ENCODE measurements around the gene TMEM89. TPM values are rescaled to one million over a fixed set of nuclear protein-coding genes. Genes with fewer than 3 reads are reported as not detected.
A peak's percentile ranks its signal among the peaks of the same experiment; 100 is the strongest.

Gene TMEM89
- total RNA-seq, 1 experiment from 2014 or later = 0.74 TPM

DNA sequence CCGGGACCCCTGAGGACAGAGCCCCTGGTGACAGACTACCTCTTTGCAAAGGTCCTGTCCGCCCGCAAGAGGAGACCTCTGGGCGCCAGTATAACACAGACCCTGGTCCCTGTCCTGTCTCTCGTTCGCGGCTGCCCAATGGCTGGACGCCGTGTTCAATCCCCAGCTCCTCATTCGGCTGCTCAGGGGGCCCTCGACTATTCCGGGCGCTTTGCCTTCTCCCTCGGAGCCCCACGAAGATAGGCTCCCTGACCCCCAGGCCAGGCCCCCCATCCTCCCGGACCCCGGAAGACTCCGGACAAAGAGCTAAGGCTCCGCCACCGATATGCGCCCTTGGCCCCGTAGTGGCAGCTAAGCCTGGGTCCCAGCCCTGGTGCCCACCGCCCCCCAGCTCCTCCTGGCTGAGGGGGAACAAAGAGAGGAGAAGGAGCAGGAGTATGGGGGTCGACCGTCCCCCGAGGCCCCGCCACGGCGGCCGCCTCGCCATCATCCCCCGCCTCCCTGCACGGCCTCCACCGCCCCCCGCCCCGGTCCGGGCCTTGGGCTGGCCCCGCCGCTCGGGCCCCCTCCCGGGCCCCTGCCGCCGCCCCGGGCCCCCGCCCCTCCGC is 40.7 kb upstream of the TMEM89 start:
- H3K9me3 Mint-ChIP-seq = peaks cover 2 to 3% of the 10 kb centered on the region in 2 experiments; a peak in 2 of 5 replicates
- Histone ChIP-seq H3K23me2 (ENCODE audit: insufficient read length, low read depth, low read length, poor library complexity, severe bottlenecking) (peaks cover 18% of the 10 kb centered on the region), H3K14ac (ENCODE audit: insufficient read depth, low read length) (no peak overlapping the region), H3K27ac (ENCODE audit: insufficient read length, low read depth, low read length) (no peak overlapping the region), H3K9me3 (ENCODE audit: control insufficient read depth, low read depth, low read length) (no peaks in the 10 kb centered on the region), H2BK5ac (ENCODE audit: insufficient read length, low read length) (no peak overlapping the region), H3K79me1 (ENCODE audit: insufficient read depth, low read depth, low read length, poor library complexity, severe bottlenecking) (no peaks in the 10 kb centered on the region), H3K27me3 (ENCODE audit: insufficient read depth, low read length) (no peaks in the 10 kb centered on the region), H4K5ac (ENCODE audit: insufficient read length, low read depth, low read length) (no peak overlapping the region), H4K20me1 (ENCODE audit: control insufficient read depth, insufficient read depth, insufficient read length) (no peaks in the 10 kb centered on the region), H2BK15ac (ENCODE audit: low read depth, low read length) (no peak overlapping the region), H2BK12ac (ENCODE audit: insufficient read length, low read depth, low read length) (no peak overlapping the region), H2AK5ac (ENCODE audit: insufficient read length, low read length) (no peak overlapping the region), H3T11ph (ENCODE audit: low read length) (no peak overlapping the region), H3K4ac (ENCODE audit: low read depth, low read length) (no peak overlapping the region), H3K23ac (ENCODE audit: insufficient read length, low read depth, low read length) (no peak overlapping the region), H4K91ac (ENCODE audit: insufficient read length, low read depth, low read length) (no peak overlapping the region), H3K9ac (ENCODE audit: extremely low read depth, insufficient read length, low read length) (no peak overlapping the region), H3K56ac (ENCODE audit: insufficient read length, low read depth, low read length) (no peak overlapping the region), H3K18ac (ENCODE audit: insufficient read length, low read depth, low read length) (no peak overlapping the region), H3K4me2 (ENCODE audit: insufficient read depth, insufficient read length, low read length) (peak overlapping the region; percentile 63), H4K8ac (replicated peaks; ENCODE audit: insufficient read length, low read depth, low read length) (no peak overlapping the region), H2BK20ac (ENCODE audit: low read depth, low read length, poor library complexity, severe bottlenecking) (no peak overlapping the region), H3K4me1 (ENCODE audit: insufficient read depth, low read length) (no peaks in the 10 kb centered on the region), H3K79me2 (ENCODE audit: insufficient read depth, low read length) (no peaks in the 10 kb centered on the region), H2AFZ (ENCODE audit: low read length) (no peak overlapping the region), H2BK120ac (ENCODE audit: low read depth, low read length, poor library complexity, severe bottlenecking) (no peak overlapping the region)
- TF ChIP-seq CTCF (conservative IDR thresholded peaks at IDR 0.05) = no peak
- H3K36me3 Mint-ChIP-seq (ENCODE audit: insufficient read depth in 1 of 3, low read depth in 3 of 3) = peaks cover 24 to 47% (median 38%) of the 10 kb centered on the region in 3 experiments
- WGBS (ENCODE audit: extremely low coverage, insufficient read length, low lambda C conversion rate) = no CpG with 5 or more reads among the region's 46 CpGs
- H3K4me3 Mint-ChIP-seq = peak overlapping the region; percentile 88 to 92
- peak; percentile 47 for DNase-seq
- peaks cover 16 to 17% of the 10 kb centered on the region in 2 experiments for H3K4me1 Mint-ChIP-seq
- peak overlapping the region in 1 of 3 experiments; percentile 84; a peak in 1 of 7 replicates for H3K27ac Mint-ChIP-seq
- peaks cover 4% of the 10 kb centered on the region; the same call in 1 of the 2 replicates for H3K27me3 Mint-ChIP-seq (ENCODE audit: low read depth)

All from H9 (cell line).